Transverse colon (tissue), 4 donors: ENCODE measurements around the gene REL. TPM values are rescaled to one million over a fixed set of nuclear protein-coding genes. Genes with fewer than 3 reads are reported as not detected.

Experiments used
- DNase-seq: peaks from one replicate; pipeline ENCODE4 v3.0.0-alpha.2; 2019
- H3K27ac ChIP-seq, 4 donors: fragments of 200-600 bp; sonication (generic); 2 replicates each; pipeline ENCODE4 v1.5.1; 2016 to 2018; ENCODE audit warnings: inconsistent platforms in 4 of 4
- H3K27me3 ChIP-seq: fragments of 200-600 bp; sonication (generic); 2 replicates; pipeline ENCODE4 v1.5.1; 2017; ENCODE audit warnings: inconsistent platforms
- H3K36me3 ChIP-seq, 4 donors: fragments of 200-600 bp; sonication (generic); 2 replicates each; pipeline ENCODE4 v1.5.1; 2017 to 2019; ENCODE audit warnings: inconsistent platforms in 4 of 4
- H3K4me1 ChIP-seq, 4 donors: fragments of 200-600 bp; sonication (generic); 2 replicates each; pipeline ENCODE4 v1.5.1; 2017 to 2020; ENCODE audit warnings: inconsistent platforms in 4 of 4
- H3K4me3 ChIP-seq, 4 donors: fragments of 200-600 bp; sonication (generic); 1 replicate in 1 of 4; 2 replicates in 3 of 4; pipeline versions ENCODE4 v1.5.1 to v1.6.1; 2017 to 2019; ENCODE audit warnings: inconsistent platforms in 4 of 4
- H3K9me3 ChIP-seq, 2 donors: fragments of 200-600 bp; sonication (generic); 2 replicates each; pipeline ENCODE4 v1.5.1; 2017 to 2019; ENCODE audit warnings: inconsistent platforms in 2 of 2
- CTCF ChIP-seq, 5 experiments: fragments of 200-600 bp in 3 of 5; fragments of 450-650 bp in 2 of 5; sonication (generic) in 3 of 5; IDR thresholded peaks; 1 replicate in 2 of 5; 2 replicates in 3 of 5; pipeline ENCODE4 v1.5.1; 2016 to 2017; ENCODE audit warnings: antibody characterized with exemption in 5 of 5, inconsistent platforms in 3 of 5, mild to moderate bottlenecking in 2 of 5, moderate library complexity in 1 of 5
- EP300 ChIP-seq: sonication (generic); formaldehyde crosslinking; IDR thresholded peaks from one replicate; pipeline ENCODE4 v1.6.1; 2017; ENCODE audit warnings: antibody characterized with exemption, low read depth
- POLR2A ChIP-seq: fragments of 450-650 bp; IDR thresholded peaks from one replicate; pipeline ENCODE4 v1.6.1; 2016; ENCODE audit warnings: antibody characterized with exemption, mild to moderate bottlenecking, moderate library complexity
- POLR2AphosphoS5 ChIP-seq, 3 donors: sonication (generic); formaldehyde crosslinking; IDR thresholded peaks; one replicate each; pipeline ENCODE4 v1.6.1; 2016; ENCODE audit warnings: antibody characterized with exemption in 3 of 3
- WGBS, 2 donors: methylation state at CpG; one replicate each; pipeline ENCODE4 v1.1.5; 2018; ENCODE audit warnings: low coverage in 1 of 2; 5-methylcytosine and 5-hydroxymethylcytosine counted together
- in situ Hi-C, 4 donors: fragments of 200-750 bp; cut with MboI; loops; one replicate each; pipeline versions ENCODE4 v1.15.0 to v1.15.1; 2017; ENCODE audit warnings: low sequenced_read_pairs in 3 of 4, low pct_ligation_motif_present in 1 of 4, low pct_unique_long_range_greater_than_20kb in 1 of 4
- intact Hi-C: fragments of 100-400 bp; cut with DNase I; formaldehyde crosslinking; loops from one replicate; pipeline ENCODE4 v1.15.1; 2023; ENCODE audit warnings: low total_unique reads
- total RNA-seq, 4 donors: library from RNA; depleted of rRNA; stranded (reverse); fragments of >200 nt; gene quantifications; one replicate each; pipeline ENCODE4 v1.1.0, GENCODE V29; 2016

Gene REL
- total RNA-seq, 4 donors from 2014 or later, result 6.2 to 29.5 (median 14.9) TPM

- in situ Hi-C loops, result no loop called here
- H3K27ac ChIP-seq, result no peak overlapping the region
- H3K27me3 ChIP-seq, result no peaks in the 10 kb centered on the region
- intact Hi-C loops, result no loop called here
- no peak overlapping the region for H3K4me3 ChIP-seq
- H3K36me3 ChIP-seq, result no peaks in the 10 kb centered on the region
- DNase-seq, result peak; percentile 36
- H3K9me3 ChIP-seq, result no peaks in the 10 kb centered on the region
- TF ChIP-seq POLR2AphosphoS5 (IDR thresholded peaks at IDR 0.05) (no peak), EP300 (no peak), CTCF (IDR thresholded peaks at IDR 0.05) (no peak)
- no peaks in the 10 kb centered on the region for H3K4me1 ChIP-seq
- WGBS, 2 donors, result 61 to 71% methylated on average over 7 of the region's 7 CpGs
These were observed 40.5 kb upstream of the REL start for GRCh38 chr2:60840880-60841279.

GRCh38 chr2:60843006-60843405 is 38.4 kb upstream of the REL start:
- 73 to 75% methylated on average over 5 to 6 of the region's 6 CpGs for WGBS, 2 donors
- TF ChIP-seq POLR2A, result no peak
- TF ChIP-seq CTCF (IDR thresholded peaks at IDR 0.05), result no peak
- TF ChIP-seq POLR2AphosphoS5 (IDR thresholded peaks at IDR 0.05), result no peak
- TF ChIP-seq EP300, result no peak
- in situ Hi-C loops (no loop called here), intact Hi-C loops (no loop called here)
- Histone ChIP-seq H3K36me3 (no peaks in the 10 kb centered on the region), H3K27ac (no peak overlapping the region), H3K4me1 (no peaks in the 10 kb centered on the region), H3K27me3 (no peaks in the 10 kb centered on the region), H3K9me3 (no peaks in the 10 kb centered on the region), H3K4me3 (no peak overlapping the region)
- no peak for DNase-seq

- no peak for DNase-seq
- 80 to 83% methylated on average over 2 of the region's 2 CpGs for WGBS, 2 donors
- Histone ChIP-seq H3K4me1 (no peaks in the 10 kb centered on the region), H3K4me3 (no peak overlapping the region), H3K9me3 (no peaks in the 10 kb centered on the region), H3K36me3 (no peaks in the 10 kb centered on the region), H3K27me3 (no peaks in the 10 kb centered on the region), H3K27ac (no peak overlapping the region)
- in situ Hi-C loops, result no loop called here
- TF ChIP-seq POLR2A, result no peak
- no peak for TF ChIP-seq EP300
- TF ChIP-seq CTCF (IDR thresholded peaks at IDR 0.05), result no peak
- no peak for TF ChIP-seq POLR2AphosphoS5 (IDR thresholded peaks at IDR 0.05)
- intact Hi-C loops, result no loop called here
These were observed 37.3 kb upstream of the REL start for GRCh38 chr2:60844105-60844504.

GRCh38 chr2:60847854-60848253 is 33.5 kb upstream of the REL start:
- no peaks in the 10 kb centered on the region for H3K36me3 ChIP-seq
- intact Hi-C loops (no loop called here), in situ Hi-C loops (no loop called here)
- no peak overlapping the region for H3K4me3 ChIP-seq
- WGBS, 2 donors, result 40 to 86% methylated on average over 2 to 6 of the region's 6 CpGs
- H3K27me3 ChIP-seq, result no peaks in the 10 kb centered on the region
- DNase-seq, result no peak
- H3K27ac ChIP-seq, result no peak overlapping the region
- no peaks in the 10 kb centered on the region for H3K9me3 ChIP-seq
- TF ChIP-seq EP300 (no peak), POLR2A (no peak), CTCF (IDR thresholded peaks at IDR 0.05) (no peak), POLR2AphosphoS5 (IDR thresholded peaks at IDR 0.05) (no peak)
- H3K4me1 ChIP-seq, result no peaks in the 10 kb centered on the region
